H1 (cell line): ENCODE results near the gene SHC3. TPM values are rescaled to one million over a fixed set of nuclear protein-coding genes. Genes with fewer than 3 reads are reported as not detected.

Source experiments
- CTCF ChIA-PET: fragments of 300-600 bp; sonication (Branson Sonifier 250); formaldehyde crosslinking; loops from one replicate; lab custom pipeline; 2021; ENCODE audit not compliant: partially characterized antibody; lab: Charles Lee
- POLR2A ChIA-PET: fragments of 300-600 bp; sonication (Branson Sonifier 250); formaldehyde crosslinking; loops from one replicate; lab custom pipeline; 2021; ENCODE audit warnings: inconsistent platforms; ENCODE audit not compliant: partially characterized antibody; lab: Charles Lee
- DNase-seq, 2 experiments: peaks; one replicate each; pipeline versions ENCODE4 v3.0.0 to v3.0.0-alpha.2; 2010 to 2022; ENCODE audit warnings: low spot score in 2 of 2, low read depth in 1 of 2, mixed read lengths in 1 of 2
- FAIRE-seq: peaks from 2 replicates; lab custom pipeline; 2011; peaks lifted over from hg19 to GRCh38; lab: Jason Lieb, UNC
- H2AFZ ChIP-seq: 2 replicates; pipeline ENCODE4 v1.8.1; 2012; ENCODE audit warnings: low read length, inconsistent platforms
- H2AK5ac ChIP-seq: 2 replicates; pipeline ENCODE4 v1.6.1; 2013; ENCODE audit warnings: low read depth, low read length
- H2BK120ac ChIP-seq: replicated peaks from 2 replicates; pipeline ENCODE3; 2013; ENCODE audit warnings: low read depth, low read length, inconsistent platforms
- H2BK12ac ChIP-seq: 2 replicates; pipeline ENCODE4 v1.6.1; 2013; ENCODE audit warnings: low read depth, low read length
- H2BK15ac ChIP-seq: 2 replicates; pipeline ENCODE4 v1.6.1; 2013; ENCODE audit warnings: low read length
- H2BK20ac ChIP-seq: 2 replicates; pipeline ENCODE4 v1.6.1; 2013; ENCODE audit warnings: low read length
- H2BK5ac ChIP-seq: 2 replicates; pipeline ENCODE4 v1.6.1; 2013; ENCODE audit warnings: low read depth, low read length
- H3K14ac ChIP-seq: 2 replicates; pipeline ENCODE4 v1.6.1; 2013; ENCODE audit warnings: inconsistent platforms; ENCODE audit not compliant: insufficient read length
- H3K18ac ChIP-seq: 2 replicates; pipeline ENCODE4 v1.6.1; 2013; ENCODE audit warnings: low read length; ENCODE audit errors: extremely low read depth
- H3K23ac ChIP-seq: 2 replicates; pipeline ENCODE4 v1.6.1; 2013; ENCODE audit warnings: inconsistent platforms; ENCODE audit not compliant: insufficient read length
- H3K23me2 ChIP-seq: 2 replicates; pipeline ENCODE4 v1.6.1; 2013; ENCODE audit warnings: low read depth, low read length
- H3K27ac ChIP-seq: 2 replicates; pipeline ENCODE4 v1.6.1; 2011; ENCODE audit warnings: low read depth, low read length, inconsistent platforms
- H3K27me3 ChIP-seq, 4 experiments: replicated peaks in 1 of 4; 1 replicate in 1 of 4; 2 replicates in 3 of 4; pipeline versions ENCODE4 v1.6.1 to v1.8.1; 2011 to 2013; ENCODE audit warnings: low read length in 3 of 4, mild to moderate bottlenecking in 3 of 4, inconsistent platforms in 2 of 4, mixed read lengths in 2 of 4, moderate library complexity in 1 of 4; ENCODE audit not compliant: control insufficient read depth in 3 of 4, insufficient read depth in 3 of 4; ENCODE audit errors: extremely low read depth in 1 of 4
- H3K36me3 ChIP-seq, 4 experiments: 2 replicates each; pipeline versions ENCODE4 v1.6.1 to v1.8.1; 2011 to 2013; ENCODE audit warnings: mild to moderate bottlenecking in 4 of 4, low read length in 3 of 4, moderate library complexity in 2 of 4, control low read depth in 1 of 4, inconsistent platforms in 1 of 4; ENCODE audit not compliant: insufficient read depth in 4 of 4, control insufficient read depth in 2 of 4
- H3K4ac ChIP-seq: replicated peaks from 2 replicates; pipeline ENCODE3; 2013; ENCODE audit warnings: low read length, low read depth, mixed read lengths, inconsistent platforms; ENCODE audit not compliant: insufficient read length
- H3K4me1 ChIP-seq, 4 experiments: replicated peaks in 1 of 4; 1 replicate in 1 of 4; 2 replicates in 3 of 4; pipeline versions ENCODE4 v1.6.1 to v1.8.1; 2011 to 2013; ENCODE audit warnings: low read length in 3 of 4, inconsistent platforms in 2 of 4, mixed read lengths in 1 of 4; ENCODE audit not compliant: insufficient read depth in 4 of 4, control insufficient read depth in 3 of 4
- H3K4me2 ChIP-seq, 2 experiments: 2 replicates each; pipeline versions ENCODE4 v1.6.1 to v1.8.1; 2011 to 2013; ENCODE audit warnings: low read depth in 2 of 2, low read length in 2 of 2, control low read depth in 1 of 2, inconsistent platforms in 1 of 2, mild to moderate bottlenecking in 1 of 2; ENCODE audit not compliant: insufficient read depth in 1 of 2
- H3K4me3 ChIP-seq, 4 experiments: fragments of 200-600, 300-600 bp in 1 of 4; sonication (generic), shearing (Covaris generic), sonication (Bioruptor Twin) in 1 of 4; 2 replicates each; pipeline versions ENCODE4 v1.5.1 to v1.8.1; 2011 to 2016; ENCODE audit warnings: low read length in 4 of 4, low read depth in 3 of 4, control low read depth in 2 of 4, inconsistent platforms in 2 of 4, mild to moderate bottlenecking in 2 of 4, mixed read lengths in 1 of 4, moderate library complexity in 1 of 4; ENCODE audit not compliant: insufficient read depth in 2 of 4; ENCODE audit errors: extremely low read depth in 1 of 4
- H3K56ac ChIP-seq: replicated peaks from 2 replicates; pipeline ENCODE3; 2013; ENCODE audit warnings: low read depth, mild to moderate bottlenecking, mixed read lengths, low read length, inconsistent platforms; ENCODE audit not compliant: insufficient read length
- H3K79me1 ChIP-seq: 2 replicates; pipeline ENCODE4 v1.6.1; 2013; ENCODE audit warnings: low read depth, low read length, control low read depth
- H3K79me2 ChIP-seq, 2 experiments: 2 replicates each; pipeline versions ENCODE4 v1.6.1 to v1.8.1; 2012 to 2013; ENCODE audit warnings: low read length in 2 of 2, mild to moderate bottlenecking in 2 of 2, inconsistent platforms in 1 of 2; ENCODE audit not compliant: insufficient read depth in 2 of 2, control insufficient read depth in 1 of 2
- H3K9ac ChIP-seq, 4 experiments: replicated peaks in 1 of 4; 1 replicate in 1 of 4; 2 replicates in 3 of 4; pipeline versions ENCODE4 v1.6.1 to v1.8.1; 2011 to 2013; ENCODE audit warnings: low read depth in 3 of 4, low read length in 3 of 4, control low read depth in 2 of 4, mild to moderate bottlenecking in 2 of 4, moderate library complexity in 2 of 4, inconsistent platforms in 1 of 4; ENCODE audit errors: extremely low read depth in 1 of 4
- H3K9me3 ChIP-seq, 2 experiments: 2 replicates each; pipeline versions ENCODE4 v1.6.1 to v1.8.1; 2012 to 2013; ENCODE audit warnings: mild to moderate bottlenecking in 2 of 2, moderate library complexity in 2 of 2, control low read depth in 1 of 2, inconsistent platforms in 1 of 2, low read depth in 1 of 2, low read length in 1 of 2, mixed read lengths in 1 of 2; ENCODE audit not compliant: insufficient read depth in 2 of 2
- H4K20me1 ChIP-seq, 2 experiments: replicated peaks in 1 of 2; 2 replicates each; pipeline versions ENCODE3 to v1.8.1; 2011 to 2013; ENCODE audit warnings: inconsistent platforms in 2 of 2, low read length in 2 of 2, mild to moderate bottlenecking in 1 of 2; ENCODE audit not compliant: insufficient read depth in 2 of 2, control insufficient read depth in 1 of 2
- H4K5ac ChIP-seq: 2 replicates; pipeline ENCODE4 v1.6.1; 2013; ENCODE audit warnings: low read length, low read depth, mixed read lengths, inconsistent platforms; ENCODE audit not compliant: insufficient read length
- H4K8ac ChIP-seq: 2 replicates; pipeline ENCODE4 v1.8.0; 2013; ENCODE audit warnings: mild to moderate bottlenecking, moderate library complexity, low read length, inconsistent platforms; ENCODE audit not compliant: insufficient read depth; ENCODE audit errors: extremely low read depth
- H4K91ac ChIP-seq: replicated peaks from 2 replicates; pipeline ENCODE3; 2013; ENCODE audit warnings: low read length, mixed read lengths, inconsistent platforms; ENCODE audit not compliant: insufficient read length
- ASH2L ChIP-seq: fragments of 200-600, 300-600 bp; sonication (generic); IDR thresholded peaks from one replicate; pipeline ENCODE4 v1.7.1; 2017; ENCODE audit warnings: low read length
- BRCA1 ChIP-seq: IDR thresholded peaks from 2 replicates; pipeline ENCODE4 v1.6.1; 2012; ENCODE audit warnings: low read depth, low read length, improper control_type of control experiment
- CBX5 ChIP-seq: fragments of 300-800, 300-1000 bp; sonication (generic); IDR thresholded peaks from 2 replicates; pipeline ENCODE4 v1.7.1; 2016; ENCODE audit warnings: antibody characterized with exemption, low read length, low read depth
- CREB1 ChIP-seq: IDR thresholded peaks from 2 replicates; pipeline ENCODE4 v1.6.1; 2012; ENCODE audit warnings: inconsistent platforms
- MAFK ChIP-seq: IDR thresholded peaks from 2 replicates; pipeline ENCODE4 v1.6.1; 2012; ENCODE audit warnings: low read depth, mild to moderate bottlenecking, improper control_type of control experiment, low read length
- MAX ChIP-seq: IDR thresholded peaks from 2 replicates; pipeline ENCODE4 v1.6.1; 2012; ENCODE audit warnings: inconsistent platforms
- POLR2AphosphoS5 ChIP-seq: IDR thresholded peaks from 2 replicates; pipeline ENCODE4 v1.6.1; 2011; ENCODE audit warnings: low read depth, low read length
- RBBP5 ChIP-seq: IDR thresholded peaks from 2 replicates; pipeline ENCODE4 v1.7.1; 2012; ENCODE audit warnings: low read depth, mild to moderate bottlenecking, inconsistent platforms, low read length, moderate library complexity, borderline replicate concordance
- RFX5 ChIP-seq: IDR thresholded peaks from 2 replicates; pipeline ENCODE4 v1.6.1; 2011; ENCODE audit warnings: low read depth, low read length, improper control_type of control experiment, borderline replicate concordance
- SAP30 ChIP-seq: fragments of 300-600 bp; sonication (generic); IDR thresholded peaks from 2 replicates; pipeline ENCODE4 v1.7.1; 2012; ENCODE audit warnings: low read length, moderate library complexity, mild to moderate bottlenecking, inconsistent platforms; ENCODE audit not compliant: insufficient read depth, insufficient replicate concordance
- SP2 ChIP-seq: IDR thresholded peaks from 2 replicates; pipeline ENCODE4 v1.6.1; 2012; ENCODE audit warnings: mild to moderate bottlenecking, low read length, inconsistent platforms
- SRF ChIP-seq: IDR thresholded peaks from 2 replicates; pipeline ENCODE4 v1.6.1; 2011; ENCODE audit warnings: mild to moderate bottlenecking, low read depth, low read length, moderate library complexity
- TCF12 ChIP-seq: IDR thresholded peaks from 2 replicates; pipeline ENCODE4 v1.6.1; 2011; ENCODE audit warnings: low read depth, mild to moderate bottlenecking, low read length
- YY1 ChIP-seq: IDR thresholded peaks from 2 replicates; pipeline ENCODE4 v1.6.1; 2011; ENCODE audit warnings: low read depth, mild to moderate bottlenecking, low read length
- ZNF274 ChIP-seq: IDR thresholded peaks from 2 replicates; pipeline ENCODE4 v1.7.0; 2012; ENCODE audit warnings: low read length, borderline replicate concordance; ENCODE audit errors: extremely low read depth
- WGBS, 2 experiments: shearing (Covaris generic) in 1 of 2; methylation state at CpG; one replicate each; pipeline versions ENCODE4 v1.1.6 to v1.1.7; 2013 to 2015; ENCODE audit warnings: low lambda C conversion rate in 2 of 2, mixed read lengths in 2 of 2, inconsistent platforms in 1 of 2, low coverage in 1 of 2, missing lambda C conversion rate in 1 of 2; ENCODE audit not compliant: insufficient replicate concordance in 2 of 2, insufficient coverage in 1 of 2, insufficient read length in 1 of 2; ENCODE audit errors: extremely low coverage in 1 of 2, missing lambda C conversion rate in 1 of 2; 5-methylcytosine and 5-hydroxymethylcytosine counted together
- polyA plus RNA-seq, 7 experiments: library from polyadenylated mRNA; depleted of rRNA in 3 of 7; stranded (reverse) in 5 of 7; unstranded in 2 of 7; fragments of >200 nt in 5 of 7; fragments of 200-250 nt in 2 of 7; gene quantifications; 1 replicate in 5 of 7; 2 replicates in 1 of 7; 4 replicates in 1 of 7; pipeline versions ENCODE4 v1.2.1 to v1.2.3, GENCODE V29; 2011 to 2013; ENCODE audit warnings: missing spikeins in 2 of 7, mixed read lengths in 2 of 7
- total RNA-seq: library from RNA; stranded (reverse); fragmentation: NEBNext Ultra II Directional; extraction: Animal tissue kit (Norgen Biotek cat#: 25700); gene quantifications from 2 replicates; pipeline ENCODE4 v1.2.1, GENCODE V29; 2021

SHC3 gene
- total and polyA plus RNA-seq, 2 of the 8 experiments (the other 6 are each of a cell fraction or from before 2014, with no cell fraction given), result 1.4 to 7.1 TPM

- Histone ChIP-seq H4K91ac (no peak overlapping the region), H2BK20ac (no peak overlapping the region), H3K9me3 (peaks cover 2 to 9% of the 10 kb centered on the region in 2 experiments; a peak in 2 of 4 replicates), H3K79me2 (no peaks in the 10 kb centered on the region), H3K4me3 (no peak overlapping the region), H3K36me3 (no peaks in the 10 kb centered on the region), H3K23me2 (no peaks in the 10 kb centered on the region), H2BK120ac (no peak overlapping the region), H3K4me1 (no peaks in the 10 kb centered on the region), H4K5ac (no peak overlapping the region), H3K18ac (no peak overlapping the region), H3K4me2 (no peak overlapping the region), H3K4ac (no peak overlapping the region), H3K23ac (no peak overlapping the region), H2BK5ac (no peak overlapping the region), H4K20me1 (no peaks in the 10 kb centered on the region), H2AK5ac (no peak overlapping the region), H3K56ac (no peak overlapping the region), H3K27me3 (no peaks in the 10 kb centered on the region), H4K8ac (no peak overlapping the region), H3K79me1 (no peaks in the 10 kb centered on the region), H2BK15ac (no peak overlapping the region), H3K27ac (no peak overlapping the region), H2BK12ac (no peak overlapping the region), H3K9ac (no peak overlapping the region), H3K14ac (no peak overlapping the region), H2AFZ (no peak overlapping the region)
- CTCF ChIA-PET, result interaction anchor here (0.9 kb wide), 1 partner anchor 13 kb away, joined by 3 read pairs; no protein-coding TSS in a partner anchor
- FAIRE-seq, result no peak
- 88% methylated on average over 1 of the region's 1 CpG; no CpG with 5 or more reads in 1 of the 2 experiments for WGBS, 2 experiments
- DNase-seq, result no peak
- POLR2A ChIA-PET, result no interaction called here
- TF ChIP-seq RFX5, result no peak
- no peak for TF ChIP-seq POLR2AphosphoS5
- TF ChIP-seq RBBP5, result no peak
- no peak for TF ChIP-seq MAFK
- TF ChIP-seq SRF, result no peak
- TF ChIP-seq TCF12, result no peak
- TF ChIP-seq ASH2L, result no peak
- no peak for TF ChIP-seq CREB1
- no peak for TF ChIP-seq BRCA1
- no peak for TF ChIP-seq YY1
- TF ChIP-seq CBX5, result no peak
- TF ChIP-seq ZNF274, result no peak
- TF ChIP-seq SAP30, result no peak
- no peak for TF ChIP-seq SP2
- TF ChIP-seq MAX, result no peak
These were observed 197.8 kb downstream of the SHC3 start for GRCh38 chr9:88980740-88981203.
